Aorta (tissue), 5 donors: ENCODE results near the gene HAUS3. TPM values are rescaled to one million over a fixed set of nuclear protein-coding genes. Genes with fewer than 3 reads are reported as not detected.

Source experiments
- ATAC-seq: fragments of 200-7000 bp; cut with Tn5 transposase; one replicate; pipeline ENCODE4 v1.9.1; 2022; ENCODE audit warnings: moderate library complexity; ENCODE audit not compliant: low FRiP score
- DNase-seq, 2 donors: peaks; one replicate each; pipeline ENCODE4 v3.0.0-alpha.2; 2020
- H3K27ac ChIP-seq, 2 donors: one replicate each; pipeline ENCODE4 v1.5.1; 2013; ENCODE audit warnings: low read length in 2 of 2, mild to moderate bottlenecking in 2 of 2, moderate library complexity in 2 of 2, control low read depth in 1 of 2, inconsistent platforms in 1 of 2, low read depth in 1 of 2
- H3K27me3 ChIP-seq, 2 donors: one replicate each; pipeline ENCODE4 v1.6.1; 2013; ENCODE audit warnings: control low read depth in 1 of 2, low read length in 1 of 2, mild to moderate bottlenecking in 1 of 2, moderate library complexity in 1 of 2; ENCODE audit not compliant: insufficient read depth in 2 of 2, control insufficient read depth in 1 of 2
- H3K36me3 ChIP-seq, 2 donors: one replicate each; pipeline ENCODE4 v1.6.1; 2013; ENCODE audit warnings: control low read depth in 1 of 2, low read length in 1 of 2, mild to moderate bottlenecking in 1 of 2; ENCODE audit not compliant: insufficient read depth in 2 of 2, control insufficient read depth in 1 of 2
- H3K4me1 ChIP-seq, 2 donors: one replicate each; pipeline ENCODE4 v1.6.1; 2013; ENCODE audit warnings: low read length in 2 of 2, control low read depth in 1 of 2, mild to moderate bottlenecking in 1 of 2, moderate library complexity in 1 of 2; ENCODE audit not compliant: insufficient read depth in 2 of 2, control insufficient read depth in 1 of 2
- H3K4me3 ChIP-seq, 2 donors: one replicate each; pipeline ENCODE4 v1.5.1; 2013; ENCODE audit warnings: low read length in 2 of 2, control low read depth in 1 of 2, mild to moderate bottlenecking in 1 of 2
- H3K9me3 ChIP-seq: one replicate; pipeline ENCODE4 v1.6.1; 2013; ENCODE audit warnings: mild to moderate bottlenecking, low read length; ENCODE audit not compliant: control insufficient read depth
- WGBS, 2 donors: extraction: QIAGEN DNeasy Blood & Tissue Kit; methylation state at CpG; one replicate each; pipeline ENCODE4 v1.1.7; 2013; 5-methylcytosine and 5-hydroxymethylcytosine counted together
- intact Hi-C, 2 donors: fragments of 100-400 bp; cut with DNase I; formaldehyde crosslinking; loops; one replicate each; pipeline versions ENCODE4 v1.14.2 to v1.15.0; 2022
- long read RNA-seq, 2 donors: library from polyadenylated mRNA; unstranded; transcript quantifications; one replicate each; pipeline ENCODE4 v2.0.0, GENCODE V29; 2020 to 2021
- polyA plus RNA-seq, 2 donors: library from polyadenylated mRNA; stranded (reverse); fragments of 200-250 nt; gene quantifications; one replicate each; pipeline ENCODE4 v1.2.3, GENCODE V29; 2013
- total RNA-seq, 2 donors: library from RNA; stranded (reverse); fragmentation: NEBNext Ultra II Directional; extraction: Animal tissue kit (Norgen Biotek cat#: 25700); gene quantifications; one replicate each; pipeline ENCODE4 v1.2.1, GENCODE V29; 2021
- donor health status: healthy with polysubstance abuse.
- donor health status: Bipolar disorder and iron deficiency.
- donor health status: DM: no; HTN: no; CAD: no.
- donor health status: DM: no; HTN: no; CAD: no.
- donor health status: DM: yes; HTN: yes; CAD: no.

HAUS3 gene, protein sequence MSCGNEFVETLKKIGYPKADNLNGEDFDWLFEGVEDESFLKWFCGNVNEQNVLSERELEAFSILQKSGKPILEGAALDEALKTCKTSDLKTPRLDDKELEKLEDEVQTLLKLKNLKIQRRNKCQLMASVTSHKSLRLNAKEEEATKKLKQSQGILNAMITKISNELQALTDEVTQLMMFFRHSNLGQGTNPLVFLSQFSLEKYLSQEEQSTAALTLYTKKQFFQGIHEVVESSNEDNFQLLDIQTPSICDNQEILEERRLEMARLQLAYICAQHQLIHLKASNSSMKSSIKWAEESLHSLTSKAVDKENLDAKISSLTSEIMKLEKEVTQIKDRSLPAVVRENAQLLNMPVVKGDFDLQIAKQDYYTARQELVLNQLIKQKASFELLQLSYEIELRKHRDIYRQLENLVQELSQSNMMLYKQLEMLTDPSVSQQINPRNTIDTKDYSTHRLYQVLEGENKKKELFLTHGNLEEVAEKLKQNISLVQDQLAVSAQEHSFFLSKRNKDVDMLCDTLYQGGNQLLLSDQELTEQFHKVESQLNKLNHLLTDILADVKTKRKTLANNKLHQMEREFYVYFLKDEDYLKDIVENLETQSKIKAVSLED
- 10 to 100 TPM; 11.1 to 16.2 TPM for total RNA-seq
- 1 to 10 TPM; 3.8 to 9.2 TPM for polyA plus RNA-seq
- long read RNA-seq, donor 1, full-length matches to known transcripts = 8 of 21 reads
- long read RNA-seq, donor 1, partial matches to known transcripts = 10 of 21 reads
- long read RNA-seq, donor 1, other reads (novel, unspliced or antisense) = 3 of 21 reads
- long read RNA-seq, donor 2, partial matches to known transcripts = 7 of 10 reads
- long read RNA-seq, donor 2, other reads (novel, unspliced or antisense) = 1 of 10 reads

DNA sequence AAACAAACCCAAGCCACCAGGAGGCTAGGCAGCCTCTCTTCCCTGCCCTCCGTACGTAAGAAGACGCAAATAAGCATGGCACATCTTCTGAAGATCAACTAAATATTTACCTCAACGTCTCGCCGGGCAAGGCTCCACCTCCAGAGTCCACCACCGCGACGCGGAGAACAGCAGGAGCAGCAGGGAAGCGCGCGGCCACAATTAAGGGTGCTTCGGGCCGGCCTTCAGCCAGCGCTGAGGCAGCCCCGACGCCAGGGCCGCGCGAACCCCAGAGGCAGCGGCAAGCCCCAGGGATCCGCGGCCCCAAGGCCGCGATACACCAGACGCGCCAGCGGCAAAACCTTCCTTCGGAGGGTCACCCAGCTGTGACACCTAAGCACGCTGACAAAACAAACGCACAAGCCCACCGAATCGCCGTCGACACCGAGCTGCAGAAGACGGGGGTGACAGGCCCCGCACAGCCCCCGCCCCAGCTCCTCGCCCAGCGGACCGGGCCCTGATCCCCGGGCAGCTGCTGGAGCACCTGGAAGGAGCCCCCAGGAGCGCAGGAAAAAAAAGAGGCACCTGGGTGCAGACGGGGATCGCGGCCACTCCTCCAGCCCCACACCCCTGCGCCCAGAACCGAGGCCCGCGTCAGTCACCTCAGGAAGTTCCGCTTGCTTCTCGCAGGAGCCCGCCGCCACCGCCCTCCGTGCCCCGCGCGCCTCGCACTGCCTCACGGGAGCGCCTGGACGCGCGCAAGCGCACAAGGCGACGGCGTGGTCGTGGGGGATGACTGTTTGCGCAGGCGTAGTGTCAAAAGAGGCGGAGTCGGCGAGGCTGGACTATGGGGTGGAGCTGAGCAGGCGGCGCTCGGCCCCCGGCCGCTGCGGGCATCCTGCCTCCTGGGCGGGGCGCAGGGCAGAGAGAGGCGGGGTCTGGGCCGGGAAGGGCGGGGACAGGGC is at the start of gene HAUS3, which contains the start of gene POLN:
Gene HAUS3, minus strand, starts transcription at position 712 of the 944 bp plus-strand sequence. CDS start 1,175 bp downstream, outside the sequence.
Gene POLN, minus strand, starts transcription at position 712 of the 944 bp plus-strand sequence. CDS start 12,890 bp downstream, outside the sequence.
- DNase-seq (peak; percentile 99 to 100), ATAC-seq (peak; percentile 99)
- H3K4me1 ChIP-seq = peaks cover 0 to 3% of the 10 kb centered on the region in 2 donors
- WGBS, 2 donors = 0% methylated on average over 85 to 88 of the region's 88 CpGs
- H3K27me3 ChIP-seq = no peaks in the 10 kb centered on the region
- H3K9me3 ChIP-seq = no peaks in the 10 kb centered on the region
- H3K36me3 ChIP-seq = no peaks in the 10 kb centered on the region
- peak within 1 kb of the TSS; percentile 58 to 66 for H3K4me3 ChIP-seq
- intact Hi-C loops = loop anchor here (1.0 to 10.0 kb wide), 3 partner anchors 21 to 293 kb away; partner anchors contain the start of genes FAM193A (in 1 of the 2) and MXD4 (in 1 of the 2)
- peak within 1 kb of the TSS in 1 of 2 donors; percentile 22 for H3K27ac ChIP-seq

DNA sequence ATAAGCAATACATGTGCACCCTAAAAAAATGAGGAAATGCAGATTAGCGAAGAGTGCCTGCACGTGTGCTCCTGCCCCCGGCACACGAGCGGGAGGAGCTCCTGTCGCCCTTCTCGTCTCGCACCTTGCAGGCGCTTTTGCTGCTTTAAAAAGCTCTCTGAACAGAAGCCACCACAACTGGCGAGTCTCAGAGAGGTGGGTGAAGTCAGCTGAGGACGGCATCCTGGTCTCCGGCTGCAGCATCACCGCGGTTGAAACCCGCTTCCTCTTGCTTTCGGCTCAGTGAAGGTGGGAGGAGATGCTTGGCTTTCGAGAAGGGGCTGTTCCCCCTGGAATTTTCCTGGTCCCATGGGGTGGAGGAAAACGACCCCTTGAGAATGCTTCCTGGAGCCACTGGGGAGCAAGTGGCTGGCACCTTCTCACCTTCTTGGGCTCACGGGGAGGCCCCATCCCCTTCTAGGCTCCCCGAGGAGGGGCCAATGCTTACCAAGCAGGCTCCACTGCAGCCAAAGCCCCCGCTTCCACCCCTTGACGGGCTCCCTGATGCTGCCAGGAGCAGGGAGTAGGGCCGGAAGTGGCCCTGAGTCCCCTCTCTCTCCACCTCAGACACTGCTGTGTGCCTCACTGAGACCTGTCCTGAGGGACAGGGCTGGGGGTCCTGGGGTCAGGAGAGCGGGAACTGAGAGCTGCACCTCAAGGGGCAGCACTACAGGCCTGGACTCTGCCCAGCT is 49.2 kb upstream of the HAUS3 start:
- Histone ChIP-seq H3K27me3 (no peaks in the 10 kb centered on the region), H3K9me3 (no peaks in the 10 kb centered on the region), H3K27ac (no peak overlapping the region), H3K36me3 (no peaks in the 10 kb centered on the region), H3K4me3 (no peak overlapping the region), H3K4me1 (no peaks in the 10 kb centered on the region)
- peak in 1 of 2 donors; percentile 68 for DNase-seq
- no peak for ATAC-seq
- intact Hi-C loops = no loop called here
- 87% methylated on average over 24 of the region's 24 CpGs for WGBS, 2 donors

DNA sequence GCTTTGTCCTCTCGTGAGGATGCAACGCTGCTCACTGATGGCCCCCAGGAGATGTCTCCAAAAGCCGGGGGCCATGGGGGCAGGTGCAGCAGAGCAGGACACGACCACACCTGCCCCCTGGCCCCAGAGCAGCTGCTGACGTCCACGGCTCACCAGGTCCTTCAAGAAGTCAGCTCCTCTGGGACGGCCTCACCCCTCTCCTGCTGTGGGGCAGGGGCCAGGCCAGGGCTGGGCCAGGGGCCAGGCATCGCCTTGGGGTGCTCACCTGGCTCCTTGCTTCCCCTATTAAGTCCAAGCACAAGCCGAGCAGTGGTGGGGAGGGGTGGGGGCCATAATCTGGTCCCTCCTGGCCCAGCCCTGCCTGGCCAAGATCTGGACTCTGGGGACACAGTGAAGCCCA is 48.6 kb upstream of the HAUS3 start:
- Histone ChIP-seq H3K4me3 (no peak overlapping the region), H3K27ac (no peak overlapping the region), H3K27me3 (no peaks in the 10 kb centered on the region), H3K9me3 (no peaks in the 10 kb centered on the region), H3K36me3 (no peaks in the 10 kb centered on the region), H3K4me1 (no peaks in the 10 kb centered on the region)
- 93% methylated on average over 9 of the region's 9 CpGs for WGBS, 2 donors
- peak in 1 of 2 donors; percentile 68 for DNase-seq
- no peak for ATAC-seq
- intact Hi-C loops = no loop called here

DNA sequence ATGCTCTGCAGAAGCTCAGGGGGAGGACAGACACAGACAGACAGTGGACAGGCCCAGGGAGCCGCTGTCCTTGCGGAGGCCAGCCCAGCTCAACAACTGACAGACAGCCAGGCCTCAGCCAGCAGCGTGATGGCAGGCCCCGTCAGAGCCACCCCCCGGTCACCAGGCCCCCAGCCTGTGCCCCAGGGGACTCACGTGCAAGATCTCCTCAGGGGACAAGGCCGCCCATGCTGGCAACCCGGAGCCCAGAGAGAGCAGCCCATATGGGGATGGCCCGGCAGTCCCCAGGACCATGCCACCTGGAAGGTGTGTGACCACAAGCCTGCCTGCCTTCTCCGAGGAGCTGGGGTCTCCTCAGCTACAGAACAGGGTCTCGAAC is 48.0 kb upstream of the HAUS3 start:
- ATAC-seq (no peak), DNase-seq (peak in 1 of 2 donors; percentile 66)
- Histone ChIP-seq H3K4me1 (no peaks in the 10 kb centered on the region), H3K27ac (no peak overlapping the region), H3K4me3 (no peak overlapping the region), H3K27me3 (no peaks in the 10 kb centered on the region), H3K9me3 (no peaks in the 10 kb centered on the region), H3K36me3 (no peaks in the 10 kb centered on the region)
- 85 to 90% methylated on average over 11 of the region's 11 CpGs for WGBS, 2 donors
- intact Hi-C loops = no loop called here

DNA sequence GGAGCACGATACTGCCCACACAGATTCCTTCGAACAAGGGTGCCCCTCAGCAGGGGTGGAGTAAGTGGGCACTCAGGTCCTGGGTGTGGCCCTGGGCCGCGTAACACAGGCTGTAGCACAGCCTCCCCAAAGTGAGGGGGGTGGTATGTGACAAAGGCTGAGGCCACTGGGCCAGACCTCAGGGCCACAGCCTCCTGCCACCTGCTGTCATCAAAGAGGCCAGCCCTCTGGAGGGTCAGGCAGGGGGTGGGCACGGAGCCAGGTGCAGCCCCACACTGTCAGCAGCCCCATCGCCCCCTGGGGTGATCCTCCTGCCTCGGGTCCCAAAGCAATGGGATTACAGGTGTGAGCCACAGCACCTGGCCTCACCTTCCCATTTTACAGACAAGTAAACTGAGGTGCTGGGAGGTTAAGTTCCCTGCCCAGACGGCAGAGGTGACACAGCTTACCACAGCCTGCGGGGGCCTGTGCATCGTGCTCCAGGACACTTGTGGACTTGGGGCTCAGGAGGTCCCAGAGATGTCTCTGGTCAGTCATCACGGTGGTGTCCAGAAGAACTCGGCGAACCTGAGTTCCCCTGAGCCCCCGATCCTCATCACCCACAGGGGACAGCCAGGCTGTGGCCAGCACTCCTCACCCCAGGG is 47.5 kb upstream of the HAUS3 start:
- H3K36me3 ChIP-seq = no peaks in the 10 kb centered on the region
- no peak for ATAC-seq
- no peaks in the 10 kb centered on the region for H3K27me3 ChIP-seq
- H3K27ac ChIP-seq = no peak overlapping the region
- intact Hi-C loops = no loop called here
- no peak overlapping the region for H3K4me3 ChIP-seq
- peak in 1 of 2 donors; percentile 55 for DNase-seq
- no peaks in the 10 kb centered on the region for H3K9me3 ChIP-seq
- 89 to 92% methylated on average over 14 of the region's 14 CpGs for WGBS, 2 donors
- H3K4me1 ChIP-seq = no peaks in the 10 kb centered on the region

DNA sequence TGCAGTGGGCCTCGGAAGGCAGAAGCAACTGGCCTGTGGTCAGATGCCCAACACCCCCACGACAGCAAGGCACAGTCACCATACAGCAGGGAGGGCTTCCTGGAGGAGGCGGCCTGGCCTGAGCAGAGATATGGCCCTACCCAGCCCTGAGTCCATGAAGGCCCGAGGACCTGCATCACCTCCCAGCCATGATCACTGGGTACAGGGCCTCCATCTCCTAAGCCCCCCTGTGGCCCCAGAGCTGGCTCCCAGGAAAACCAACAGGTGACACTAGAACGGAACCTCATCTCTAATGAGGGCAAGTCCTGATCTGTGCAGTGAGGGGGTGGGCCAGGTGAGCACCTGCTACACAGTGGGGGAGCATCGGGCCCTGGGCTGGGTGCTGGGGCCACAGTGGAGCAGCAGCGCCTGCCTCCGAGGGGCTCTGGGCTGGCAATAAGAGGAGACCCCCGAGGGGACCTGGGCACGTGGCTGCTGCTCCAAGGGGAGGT is 46.2 kb upstream of the HAUS3 start:
- ATAC-seq = no peak
- H3K36me3 ChIP-seq = no peaks in the 10 kb centered on the region
- no peaks in the 10 kb centered on the region for H3K4me1 ChIP-seq
- peak; percentile 43 to 62 for DNase-seq
- H3K4me3 ChIP-seq = no peak overlapping the region
- intact Hi-C loops = no loop called here
- H3K27ac ChIP-seq = no peak overlapping the region
- no peaks in the 10 kb centered on the region for H3K27me3 ChIP-seq
- WGBS, 2 donors = 93 to 97% methylated on average over 7 to 10 of the region's 10 CpGs
- H3K9me3 ChIP-seq = no peaks in the 10 kb centered on the region

DNA sequence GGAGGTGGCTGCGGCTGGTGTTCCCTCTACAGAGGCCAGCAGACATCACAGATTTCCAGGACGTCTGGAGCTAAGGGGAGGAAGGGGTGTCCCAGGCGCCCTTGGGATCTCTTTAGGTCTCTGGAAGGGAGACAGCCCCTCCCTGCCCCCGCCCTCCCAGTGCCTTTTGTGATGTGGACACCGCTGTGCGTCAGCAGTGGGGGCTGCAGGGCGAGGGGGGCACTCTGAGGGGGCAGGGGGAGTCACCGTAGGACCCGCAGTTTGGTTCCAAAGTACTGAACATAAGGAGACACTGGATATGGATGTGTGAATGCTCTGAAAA is 45.6 kb upstream of the HAUS3 start:
- H3K36me3 ChIP-seq = no peaks in the 10 kb centered on the region
- DNase-seq = peak in 1 of 2 donors; percentile 62
- H3K27me3 ChIP-seq = no peaks in the 10 kb centered on the region
- H3K9me3 ChIP-seq = no peaks in the 10 kb centered on the region
- no peak for ATAC-seq
- H3K4me3 ChIP-seq = no peak overlapping the region
- no peaks in the 10 kb centered on the region for H3K4me1 ChIP-seq
- intact Hi-C loops = no loop called here
- no peak overlapping the region for H3K27ac ChIP-seq
- WGBS, 2 donors = 85 to 90% methylated on average over 9 of the region's 9 CpGs
